ENCODE measurements around the gene SSUH2. TPM values are rescaled to one million over a fixed set of nuclear protein-coding genes. Genes with fewer than 3 reads are reported as not detected.

Gene SSUH2
- total and polyA plus RNA-seq, 7 donors = 0.11 to 1.1 (median 0.36) TPM

GRCh38 chr3:8608041-8608790 lies 36.4 kb downstream of the SSUH2 start:
- no peak for DNase-seq
- WGBS, 3 donors = 83 to 88% (median 87%) methylated on average over 16 of the region's 16 CpGs
- TF ChIP-seq, protein P1, sequence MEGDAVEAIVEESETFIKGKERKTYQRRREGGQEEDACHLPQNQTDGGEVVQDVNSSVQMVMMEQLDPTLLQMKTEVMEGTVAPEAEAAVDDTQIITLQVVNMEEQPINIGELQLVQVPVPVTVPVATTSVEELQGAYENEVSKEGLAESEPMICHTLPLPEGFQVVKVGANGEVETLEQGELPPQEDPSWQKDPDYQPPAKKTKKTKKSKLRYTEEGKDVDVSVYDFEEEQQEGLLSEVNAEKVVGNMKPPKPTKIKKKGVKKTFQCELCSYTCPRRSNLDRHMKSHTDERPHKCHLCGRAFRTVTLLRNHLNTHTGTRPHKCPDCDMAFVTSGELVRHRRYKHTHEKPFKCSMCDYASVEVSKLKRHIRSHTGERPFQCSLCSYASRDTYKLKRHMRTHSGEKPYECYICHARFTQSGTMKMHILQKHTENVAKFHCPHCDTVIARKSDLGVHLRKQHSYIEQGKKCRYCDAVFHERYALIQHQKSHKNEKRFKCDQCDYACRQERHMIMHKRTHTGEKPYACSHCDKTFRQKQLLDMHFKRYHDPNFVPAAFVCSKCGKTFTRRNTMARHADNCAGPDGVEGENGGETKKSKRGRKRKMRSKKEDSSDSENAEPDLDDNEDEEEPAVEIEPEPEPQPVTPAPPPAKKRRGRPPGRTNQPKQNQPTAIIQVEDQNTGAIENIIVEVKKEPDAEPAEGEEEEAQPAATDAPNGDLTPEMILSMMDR (IDR thresholded peaks at IDR 0.05) = no peak
- H3K27ac ChIP-seq = no peak overlapping the region
- H3K4me3 ChIP-seq = no peak overlapping the region
- H3K4me1 ChIP-seq = peaks cover 10% of the 10 kb centered on the region
- no peaks in the 10 kb centered on the region for H3K36me3 ChIP-seq (ENCODE audit: insufficient read depth in 1 of 2, low read depth in 1 of 2)
- H3K9me3 ChIP-seq = no peaks in the 10 kb centered on the region
- ATAC-seq = no peak
- H3K27me3 ChIP-seq (ENCODE audit: insufficient read depth in 3 of 3, low read length in 2 of 3) = no peaks in the 10 kb centered on the region
- intact Hi-C loops (cut with DNase I) = loop anchor here (2.0 to 5.0 kb wide), 2 partner anchors 126 to 165 kb away; no protein-coding TSS in a partner anchor

- Histone ChIP-seq H3K36me3 (ENCODE audit: insufficient read depth in 1 of 2, low read depth in 1 of 2) (no peaks in the 10 kb centered on the region), H3K27me3 (ENCODE audit: insufficient read depth in 3 of 3, low read length in 2 of 3) (no peaks in the 10 kb centered on the region), H3K9me3 (no peaks in the 10 kb centered on the region), H3K4me1 (peaks cover 10% of the 10 kb centered on the region), H3K4me3 (no peak overlapping the region), H3K27ac (no peak overlapping the region)
- TF ChIP-seq, protein P1 (IDR thresholded peaks at IDR 0.05) = peak; percentile 80
- intact Hi-C loops (cut with DNase I) = loop anchor here (2.0 to 5.0 kb wide), 2 partner anchors 125 to 165 kb away; no protein-coding TSS in a partner anchor
- ATAC-seq = peak; percentile 93 to 99 (median 96)
- 28 to 39% (median 29%) methylated on average over 7 of the region's 7 CpGs for WGBS, 3 donors
- peak; percentile 61 to 81 for DNase-seq
Observed at GRCh38 chr3:8607234-8608040, 37.2 kb downstream of the SSUH2 start.

DNA sequence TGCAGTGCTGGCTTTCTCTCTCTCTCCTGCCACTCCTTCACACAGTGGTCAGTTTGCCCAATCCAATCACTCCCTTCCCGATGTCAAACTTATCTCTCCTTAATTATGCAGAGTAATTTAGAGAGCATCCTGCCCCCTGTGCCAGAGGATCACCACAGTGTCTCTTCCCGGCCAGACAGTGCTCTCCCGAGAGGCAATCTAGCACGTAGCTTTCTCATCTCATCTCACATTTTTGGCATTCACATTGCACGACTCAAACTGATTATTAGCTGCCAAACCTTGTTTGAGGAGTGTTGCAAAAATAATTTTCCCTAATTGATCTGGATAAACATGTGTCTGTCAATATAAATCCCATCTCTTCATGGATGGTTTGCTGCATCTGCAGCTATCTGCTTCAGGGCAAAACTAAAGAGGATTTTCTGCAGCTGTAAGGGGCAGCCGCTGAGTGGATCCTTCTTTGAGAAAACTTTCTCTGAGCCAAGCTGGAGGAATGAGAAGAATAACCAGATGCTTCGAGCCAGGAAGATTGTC lies 37.8 kb downstream of the SSUH2 start:
- ATAC-seq = peak in 2 of 4 donors; percentile 12 to 20
- Histone ChIP-seq H3K4me3 (no peak overlapping the region), H3K27ac (no peak overlapping the region), H3K27me3 (ENCODE audit: insufficient read depth in 3 of 3, low read length in 2 of 3) (no peaks in the 10 kb centered on the region), H3K4me1 (peaks cover 10% of the 10 kb centered on the region), H3K9me3 (no peaks in the 10 kb centered on the region), H3K36me3 (ENCODE audit: insufficient read depth in 1 of 2, low read depth in 1 of 2) (no peaks in the 10 kb centered on the region)
- no peak for DNase-seq
- 23 to 43% (median 29%) methylated on average over 7 of the region's 7 CpGs for WGBS, 3 donors
- intact Hi-C loops (cut with DNase I) = loop anchor here in 1 of 2 donors (2.0 to 5.0 kb wide), 2 partner anchors 124 to 164 kb away; no protein-coding TSS in a partner anchor
- TF ChIP-seq, protein P1 (IDR thresholded peaks at IDR 0.05) = no peak

- DNase-seq (no peak), ATAC-seq (no peak)
- intact Hi-C loops (cut with DNase I) = loop anchor here in 1 of 2 donors (5.0 kb wide), 1 partner anchor 123 kb away; no protein-coding TSS in a partner anchor
- 93 to 100% (median 95%) methylated on average over 3 of the region's 3 CpGs for WGBS, 3 donors
- no peaks in the 10 kb centered on the region for H3K27me3 ChIP-seq (ENCODE audit: insufficient read depth in 3 of 3, low read length in 2 of 3)
- TF ChIP-seq, protein P1 (IDR thresholded peaks at IDR 0.05) = no peak
- H3K9me3 ChIP-seq = no peaks in the 10 kb centered on the region
- no peak overlapping the region for H3K4me3 ChIP-seq
- no peak overlapping the region for H3K27ac ChIP-seq
- peaks cover 10% of the 10 kb centered on the region for H3K4me1 ChIP-seq
- H3K36me3 ChIP-seq (ENCODE audit: insufficient read depth in 1 of 2, low read depth in 1 of 2) = no peaks in the 10 kb centered on the region
Observed at GRCh38 chr3:8604988-8605387, 39.6 kb downstream of the SSUH2 start.
